Natural killer cell (primary cell): Measurements from ENCODE around the gene PDRG1. TPM values are rescaled to one million over a fixed set of nuclear protein-coding genes. Genes with fewer than 3 reads are reported as not detected.

Source experiments
- ATAC-seq, 3 donors: fragments of 150-1000 bp in 2 of 3; fragments of 200-7000 bp in 1 of 3; cut with Tn5 transposase; 1 replicate in 1 of 3; 2 replicates in 2 of 3; pipeline ENCODE4 v1.10.0; 2021; ENCODE audit warnings: mild to moderate bottlenecking in 2 of 3, moderate library complexity in 2 of 3
- DNase-seq, 2 donors: peaks; one replicate each; pipeline versions ENCODE4 v3.0.0 to v3.0.0-alpha.2; 2013 to 2021; ENCODE audit warnings: mixed read lengths in 1 of 2
- H3K27ac ChIP-seq: one replicate; pipeline ENCODE4 v1.5.1; 2013; ENCODE audit warnings: mild to moderate bottlenecking, low read length
- H3K27me3 ChIP-seq: one replicate; pipeline ENCODE4 v1.6.1; 2013; ENCODE audit warnings: low read length; ENCODE audit not compliant: control insufficient read depth, insufficient read depth
- H3K36me3 ChIP-seq: one replicate; pipeline ENCODE4 v1.6.1; 2013; ENCODE audit warnings: low read length; ENCODE audit not compliant: control insufficient read depth, insufficient read depth
- H3K4me1 ChIP-seq: one replicate; pipeline ENCODE4 v1.6.1; 2013; ENCODE audit warnings: low read length; ENCODE audit not compliant: control insufficient read depth, insufficient read depth
- H3K4me3 ChIP-seq: one replicate; pipeline ENCODE4 v1.5.1; 2013; ENCODE audit warnings: low read length
- H3K9me3 ChIP-seq: one replicate; pipeline ENCODE4 v1.6.1; 2013; ENCODE audit warnings: low read length; ENCODE audit not compliant: control insufficient read depth, insufficient read depth
- H3K27ac Mint-ChIP-seq, 2 donors: one replicate each; pipeline ENCODE4 v1.8.0; 2022; ENCODE audit warnings: mild to moderate bottlenecking in 2 of 2, mixed read lengths in 2 of 2, moderate library complexity in 1 of 2
- H3K27me3 Mint-ChIP-seq, 2 donors: one replicate each; pipeline ENCODE4 v1.8.0; 2022; ENCODE audit warnings: low read depth in 2 of 2, mixed read lengths in 2 of 2
- H3K36me3 Mint-ChIP-seq: one replicate; pipeline ENCODE4 v1.8.0; 2022; ENCODE audit warnings: mixed read lengths
- H3K4me1 Mint-ChIP-seq, 2 donors: one replicate each; pipeline ENCODE4 v1.8.0; 2022; ENCODE audit warnings: mixed read lengths in 2 of 2
- H3K4me3 Mint-ChIP-seq: one replicate; pipeline ENCODE4 v1.8.0; 2022; ENCODE audit warnings: mild to moderate bottlenecking, moderate library complexity, mixed read lengths
- H3K9me3 Mint-ChIP-seq, 2 donors: one replicate each; pipeline ENCODE4 v1.8.0; 2022; ENCODE audit warnings: mixed read lengths in 2 of 2
- CTCF ChIP-seq: fragments of 200-600 bp; IDR thresholded peaks from one replicate; pipeline ENCODE4 v1.8.0; 2022; ENCODE audit warnings: antibody characterized with exemption
- WGBS: methylation state at CpG from one replicate; pipeline ENCODE4 v1.1.7; 2013; ENCODE audit warnings: missing lambda C conversion rate; ENCODE audit not compliant: insufficient coverage; 5-methylcytosine and 5-hydroxymethylcytosine counted together
- intact Hi-C: fragments of 100-400 bp; cut with micrococcal nuclease; formaldehyde crosslinking; loops from one replicate; pipeline ENCODE4 v1.14.2; 2022
- total RNA-seq, 4 donors: library from RNA; stranded (reverse); fragments of 120-200 nt in 1 of 4; gene quantifications; one replicate each; pipeline versions ENCODE4 v1.2.3 to v1.2.4, GENCODE V29; 2013 to 2022

Gene PDRG1
- total RNA-seq, 3 donors from 2014 or later (not counting 1 experiment from before 2014, with no cell fraction given) = 9.0 to 12.8 (median 10.4) TPM

GRCh38 chr20:31969991-31970390 is 18.1 kb upstream of the PDRG1 start:
- no peak overlapping the region for H3K27ac Mint-ChIP-seq
- no peak for TF ChIP-seq CTCF

GRCh38 chr20:31968291-31969126 is 16.7 kb upstream of the PDRG1 start:
- H3K4me3 ChIP-seq = no peak overlapping the region
- 3% methylated on average over 54 of the region's 57 CpGs for WGBS

More at GRCh38 chr20:31969991-31970390, 18.1 kb upstream of the PDRG1 start:
- intact Hi-C loops = no loop called here
- 52% methylated on average over 2 of the region's 5 CpGs for WGBS
- Mint-ChIP-seq H3K36me3 (no peaks in the 10 kb centered on the region), H3K9me3 (no peaks in the 10 kb centered on the region), H3K27me3 (peaks cover 44 to 69% of the 10 kb centered on the region in 2 donors), H3K4me1 (peaks cover 9 to 18% of the 10 kb centered on the region in 2 donors), H3K4me3 (peak overlapping the region; percentile 26)
- DNase-seq (no peak), ATAC-seq (no peak)
- H3K9me3 ChIP-seq = no peaks in the 10 kb centered on the region
- H3K4me1 ChIP-seq = peaks cover 11% of the 10 kb centered on the region
- H3K27me3 ChIP-seq = peaks cover 12% of the 10 kb centered on the region
- H3K4me3 ChIP-seq = no peak overlapping the region
- no peak overlapping the region for H3K27ac ChIP-seq
- no peaks in the 10 kb centered on the region for H3K36me3 ChIP-seq

GRCh38 chr20:31967830-31968249 is 16.0 kb upstream of the PDRG1 start, which contains the start of gene XKR7:
Gene XKR7, plus strand, starts transcription at chr20:31968151. Its CDS starts 25 bp downstream, at chr20:31968176.
- Histone ChIP-seq H3K27me3 (peaks cover 12% of the 10 kb centered on the region), H3K4me1 (peaks cover 11% of the 10 kb centered on the region), H3K4me3 (no peak within 1 kb of the TSS), H3K36me3 (no peaks in the 10 kb centered on the region), H3K27ac (no peak within 1 kb of the TSS), H3K9me3 (no peaks in the 10 kb centered on the region)
- 1% methylated on average over 36 of the region's 38 CpGs for WGBS
- H3K27ac Mint-ChIP-seq = no peak within 1 kb of the TSS
- H3K4me3 Mint-ChIP-seq = peak within 1 kb of the TSS; percentile 92
- H3K27me3 Mint-ChIP-seq = peaks cover 42 to 62% of the 10 kb centered on the region in 2 donors
- intact Hi-C loops = no loop called here
- no peaks in the 10 kb centered on the region for H3K36me3 Mint-ChIP-seq
- DNase-seq (peak in 1 of 2 donors; percentile 19), ATAC-seq (peak in 2 of 3 donors; percentile 2 to 21)
- H3K4me1 Mint-ChIP-seq = peaks cover 9 to 18% of the 10 kb centered on the region in 2 donors
- no peaks in the 10 kb centered on the region for H3K9me3 Mint-ChIP-seq
- TF ChIP-seq CTCF = no peak

More at GRCh38 chr20:31968291-31969126, 16.7 kb upstream of the PDRG1 start:
- no peaks in the 10 kb centered on the region for H3K36me3 Mint-ChIP-seq
- Histone ChIP-seq H3K27ac (no peak overlapping the region), H3K4me1 (peaks cover 11% of the 10 kb centered on the region), H3K27me3 (peaks cover 12% of the 10 kb centered on the region), H3K36me3 (no peaks in the 10 kb centered on the region), H3K9me3 (no peaks in the 10 kb centered on the region)
- ATAC-seq = peak; percentile 94 to 100 (median 99)
- no peak for TF ChIP-seq CTCF
- H3K27ac Mint-ChIP-seq = no peak overlapping the region
- H3K4me1 Mint-ChIP-seq = peaks cover 9 to 18% of the 10 kb centered on the region in 2 donors
- H3K9me3 Mint-ChIP-seq = no peaks in the 10 kb centered on the region
- intact Hi-C loops = no loop called here
- peak; percentile 85 to 91 for DNase-seq
- peak overlapping the region; percentile 92 for H3K4me3 Mint-ChIP-seq
- peaks cover 44 to 69% of the 10 kb centered on the region in 2 donors for H3K27me3 Mint-ChIP-seq
